GM12872 (cell line): ENCODE data around the gene WDPCP.

ENCODE experiments used
- CTCF ChIP-seq: IDR thresholded peaks from 3 replicates; pipeline ENCODE4 v1.5.1; 2011; ENCODE audit warnings: low read depth, mild to moderate bottlenecking, low read length, moderate library complexity; ENCODE audit not compliant: insufficient read depth

Gene WDPCP

DNA sequence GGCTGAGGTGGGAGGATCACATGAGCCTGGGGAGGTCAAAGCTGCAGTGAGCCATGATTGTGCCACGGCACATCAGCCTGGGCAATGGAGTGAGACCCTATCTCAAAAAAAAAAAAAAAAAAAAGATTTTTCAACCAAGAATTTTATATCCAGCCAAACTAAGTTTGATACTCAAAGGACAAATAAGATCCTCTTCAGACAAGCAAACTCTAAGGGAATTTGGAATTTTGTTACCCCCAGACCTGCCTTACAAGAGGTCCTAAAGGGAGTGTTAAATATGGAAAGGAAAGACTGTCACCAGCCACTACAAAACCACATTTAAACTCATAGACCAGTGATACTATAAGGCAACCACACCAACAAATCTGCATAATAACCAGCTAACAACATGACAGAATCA lies 67.5 kb downstream of the WDPCP start:
- no peak for TF ChIP-seq CTCF

GRCh38 chr2:63514781-63515180 lies 73.5 kb downstream of the WDPCP start:
- TF ChIP-seq CTCF = no peak

DNA sequence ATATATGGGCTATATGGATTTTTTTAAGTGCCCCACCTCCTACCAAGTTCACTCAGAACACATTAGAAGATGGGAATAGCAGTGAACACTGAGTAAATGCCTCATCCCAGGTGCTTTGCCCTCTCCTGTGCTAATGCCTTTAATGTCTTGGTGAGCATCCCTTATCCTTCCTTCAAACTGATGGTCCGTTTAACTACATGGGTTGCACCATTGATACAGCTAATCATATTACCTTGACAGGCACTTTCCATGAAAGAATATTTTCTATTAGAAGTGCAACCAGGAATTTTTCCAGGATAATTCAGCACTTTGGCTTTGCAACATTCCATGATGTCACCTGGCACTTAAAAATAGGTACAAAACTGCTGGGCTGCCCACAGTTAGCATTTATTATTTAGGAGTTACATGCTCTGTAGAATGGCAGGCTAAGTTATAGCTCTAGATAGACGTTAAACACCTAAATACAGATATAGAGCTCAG lies 74.0 kb downstream of the WDPCP start:
- TF ChIP-seq CTCF = no peak

DNA sequence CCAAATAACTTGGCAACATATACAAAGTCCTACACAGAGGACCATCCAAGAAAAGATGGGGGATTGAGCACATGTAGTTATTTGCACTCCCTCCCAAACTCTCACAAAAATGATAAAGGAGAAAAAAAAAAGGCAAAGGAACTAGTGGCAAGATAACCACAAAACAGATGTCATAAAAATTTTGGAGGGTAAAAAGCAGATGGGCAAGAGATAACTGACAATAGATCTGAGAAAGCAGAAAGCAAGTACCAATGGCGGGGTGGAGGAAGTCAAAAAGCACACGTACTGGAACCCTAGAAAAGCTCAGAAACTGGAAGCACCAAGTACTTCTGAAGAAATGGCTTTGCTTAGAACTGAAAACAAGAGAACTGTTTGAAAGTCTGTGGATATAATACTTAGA lies 82.0 kb downstream of the WDPCP start:
- TF ChIP-seq CTCF = no peak

- TF ChIP-seq CTCF = no peak
These were observed 84.5 kb downstream of the WDPCP start for GRCh38 chr2:63503818-63504217.

- TF ChIP-seq CTCF = no peak
These were observed 87.9 kb downstream of the WDPCP start for GRCh38 chr2:63500398-63500797.

DNA sequence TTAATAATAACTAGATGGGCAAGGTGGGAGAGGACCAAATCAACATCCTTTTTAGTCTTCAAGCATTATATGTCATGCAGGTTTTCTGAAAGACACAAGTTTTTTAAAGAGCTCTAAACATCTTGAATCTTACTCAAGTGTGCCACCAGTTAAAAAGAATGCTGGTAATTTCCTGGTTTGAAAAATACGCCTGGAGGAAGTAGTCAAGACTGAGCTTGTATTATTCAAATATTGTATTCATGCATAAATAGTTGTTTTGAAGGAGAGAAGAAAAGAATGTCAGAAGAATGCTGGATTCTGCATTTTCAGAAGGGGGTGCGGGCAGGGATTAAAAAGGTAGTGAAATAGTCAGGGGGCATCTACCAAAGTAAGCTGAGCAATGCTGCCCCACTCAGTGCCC lies 90.7 kb downstream of the WDPCP start:
- no peak for TF ChIP-seq CTCF

- no peak for TF ChIP-seq CTCF
These were observed 93.3 kb downstream of the WDPCP start for GRCh38 chr2:63494968-63495367.
